Measurements from ENCODE around the gene FGF6. TPM values are rescaled to one million over a fixed set of nuclear protein-coding genes. Genes with fewer than 3 reads are reported as not detected.

Gene FGF6, protein sequence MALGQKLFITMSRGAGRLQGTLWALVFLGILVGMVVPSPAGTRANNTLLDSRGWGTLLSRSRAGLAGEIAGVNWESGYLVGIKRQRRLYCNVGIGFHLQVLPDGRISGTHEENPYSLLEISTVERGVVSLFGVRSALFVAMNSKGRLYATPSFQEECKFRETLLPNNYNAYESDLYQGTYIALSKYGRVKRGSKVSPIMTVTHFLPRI
- total RNA-seq (not detected), polyA plus RNA-seq (not detected)
- long read RNA-seq, donor 1: 0 reads
- long read RNA-seq, donor 2: 0 reads
- long read RNA-seq, donor 3: 0 reads
- long read RNA-seq, donor 4: 0 reads
- long read RNA-seq, donor 5: 0 reads

DNA sequence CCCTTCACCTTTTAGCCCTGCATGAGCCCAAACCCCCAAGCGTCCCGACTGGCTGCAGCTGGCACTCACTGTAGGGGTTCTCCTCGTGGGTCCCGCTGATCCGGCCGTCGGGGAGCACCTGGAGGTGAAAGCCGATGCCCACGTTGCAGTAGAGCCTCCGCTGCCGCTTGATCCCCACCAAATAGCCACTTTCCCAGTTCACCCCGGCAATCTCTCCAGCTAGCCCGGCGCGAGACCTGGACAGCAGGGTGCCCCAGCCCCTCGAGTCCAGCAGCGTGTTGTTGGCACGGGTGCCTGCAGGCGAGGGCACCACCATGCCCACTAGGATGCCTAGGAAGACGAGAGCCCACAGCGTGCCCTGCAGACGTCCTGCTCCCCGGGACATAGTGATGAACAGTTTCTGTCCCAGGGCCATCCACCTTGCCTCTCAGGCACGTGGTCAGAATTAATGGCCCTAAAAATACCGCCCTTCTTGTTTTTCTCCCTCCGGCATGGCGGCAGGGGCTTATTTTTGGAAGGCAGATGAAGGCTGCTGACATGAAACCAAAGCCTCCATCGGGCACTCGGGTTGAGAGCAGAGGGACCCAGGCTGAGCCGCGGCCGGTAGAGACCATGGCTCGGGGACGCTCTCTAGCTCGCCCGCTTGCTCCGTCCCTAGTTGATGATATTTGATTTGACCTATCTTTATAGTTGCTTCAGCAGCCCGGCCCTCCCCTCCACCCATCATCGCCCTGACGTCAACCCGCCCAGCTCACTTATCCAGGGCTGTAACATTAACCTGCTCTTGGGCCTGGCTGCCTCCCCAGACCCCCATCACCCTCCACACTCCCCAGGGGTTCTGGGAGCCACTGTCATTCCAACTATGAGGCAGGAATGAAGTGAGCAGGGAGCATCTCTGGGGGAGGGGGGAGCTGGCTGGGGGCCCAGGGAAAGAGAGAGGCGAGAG is at the start of gene FGF6:
Gene FGF6, minus strand, starts transcription at position 660 of the 946 bp plus-strand sequence. Its CDS starts 245 bp downstream, at position 415.
- Histone ChIP-seq H3K9me3 (ENCODE audit: control insufficient read depth in 4 of 4, insufficient read depth in 3 of 4, low read length in 3 of 4) (no peaks in the 10 kb centered on the region), H3K27me3 (ENCODE audit: control insufficient read depth in 3 of 3, insufficient read depth in 3 of 3, low read length in 2 of 3) (peaks cover 0 to 16% (median 0%) of the 10 kb centered on the region in 3 donors), H3K27ac (ENCODE audit: low read depth in 1 of 2, low read length in 1 of 2) (no peak within 1 kb of the TSS), H3K36me3 (ENCODE audit: control insufficient read depth in 4 of 4, insufficient read depth in 4 of 4, low read length in 4 of 4) (no peaks in the 10 kb centered on the region), H3K4me3 (no peak within 1 kb of the TSS), H3K9ac (ENCODE audit: insufficient read depth in 1 of 2, low read length in 2 of 2) (no peak within 1 kb of the TSS), H3K4me1 (ENCODE audit: control insufficient read depth in 5 of 5, insufficient read depth in 5 of 5, low read length in 5 of 5) (peaks cover 0 to 5% (median 0%) of the 10 kb centered on the region in 5 donors)
- 86 to 96% methylated on average over 42 of the region's 42 CpGs for WGBS, 2 donors
- TF ChIP-seq, protein P1, sequence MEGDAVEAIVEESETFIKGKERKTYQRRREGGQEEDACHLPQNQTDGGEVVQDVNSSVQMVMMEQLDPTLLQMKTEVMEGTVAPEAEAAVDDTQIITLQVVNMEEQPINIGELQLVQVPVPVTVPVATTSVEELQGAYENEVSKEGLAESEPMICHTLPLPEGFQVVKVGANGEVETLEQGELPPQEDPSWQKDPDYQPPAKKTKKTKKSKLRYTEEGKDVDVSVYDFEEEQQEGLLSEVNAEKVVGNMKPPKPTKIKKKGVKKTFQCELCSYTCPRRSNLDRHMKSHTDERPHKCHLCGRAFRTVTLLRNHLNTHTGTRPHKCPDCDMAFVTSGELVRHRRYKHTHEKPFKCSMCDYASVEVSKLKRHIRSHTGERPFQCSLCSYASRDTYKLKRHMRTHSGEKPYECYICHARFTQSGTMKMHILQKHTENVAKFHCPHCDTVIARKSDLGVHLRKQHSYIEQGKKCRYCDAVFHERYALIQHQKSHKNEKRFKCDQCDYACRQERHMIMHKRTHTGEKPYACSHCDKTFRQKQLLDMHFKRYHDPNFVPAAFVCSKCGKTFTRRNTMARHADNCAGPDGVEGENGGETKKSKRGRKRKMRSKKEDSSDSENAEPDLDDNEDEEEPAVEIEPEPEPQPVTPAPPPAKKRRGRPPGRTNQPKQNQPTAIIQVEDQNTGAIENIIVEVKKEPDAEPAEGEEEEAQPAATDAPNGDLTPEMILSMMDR (IDR thresholded peaks at IDR 0.05; ENCODE audit: control extremely low read depth, extremely low read depth): no peak
- ATAC-seq (ENCODE audit: insufficient read depth, low FRiP score): no peak
- DNase-seq: no peak

DNA sequence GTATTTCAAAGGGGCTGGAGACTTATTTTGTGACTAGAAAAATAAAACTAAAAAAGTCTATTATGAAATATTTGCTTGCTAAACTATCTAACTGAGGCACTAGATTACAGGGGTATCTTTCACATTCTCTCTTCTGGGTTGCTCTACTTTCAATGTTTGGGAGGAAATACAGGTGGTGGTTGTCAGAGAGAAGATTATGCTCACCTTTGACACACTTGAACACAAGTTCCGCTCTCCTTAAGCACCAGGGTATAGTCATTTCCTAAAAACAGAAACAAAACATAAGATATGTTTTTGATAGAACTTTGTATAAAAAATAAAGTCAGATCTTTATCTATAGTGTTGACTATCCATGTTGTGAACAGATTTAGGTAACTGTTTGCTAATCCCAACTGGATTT is 45.4 kb upstream of the FGF6 start:
- H3K9ac ChIP-seq (ENCODE audit: insufficient read depth in 1 of 2, low read length in 2 of 2): no peak overlapping the region

DNA sequence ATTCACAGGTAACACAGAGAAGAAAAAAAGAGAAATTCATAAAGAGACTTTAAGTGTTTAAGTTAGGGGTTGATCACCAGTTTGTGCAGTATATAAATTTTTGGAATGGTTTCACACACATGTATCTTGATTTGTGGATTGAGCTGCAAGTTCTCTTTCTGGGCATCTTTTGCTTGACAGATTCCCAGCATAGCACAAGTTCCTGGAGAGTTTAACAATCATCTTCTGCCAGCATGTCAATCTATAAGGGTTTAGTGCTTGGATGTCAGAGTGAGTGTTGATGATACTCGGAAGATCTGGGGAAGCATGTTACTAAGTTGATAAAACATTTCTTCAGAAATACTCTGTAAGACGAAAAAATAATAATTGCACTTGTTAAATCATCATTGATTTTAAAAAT is 43.9 kb upstream of the FGF6 start:
- H3K4me3 ChIP-seq: no peak overlapping the region
- WGBS, 2 donors: 92 to 96% methylated on average over 2 of the region's 2 CpGs
- no peak for ATAC-seq (ENCODE audit: insufficient read depth, low FRiP score)

More for the DNA sequence above, 45.4 kb upstream of the FGF6 start:
- H3K36me3 ChIP-seq (ENCODE audit: control insufficient read depth in 4 of 4, insufficient read depth in 4 of 4, low read length in 4 of 4): peaks cover 7 to 22% (median 13%) of the 10 kb centered on the region in 4 donors
- DNase-seq: no peak
- TF ChIP-seq, protein P1 (IDR thresholded peaks at IDR 0.05; ENCODE audit: control extremely low read depth, extremely low read depth): no peak
- ATAC-seq (ENCODE audit: insufficient read depth, low FRiP score): no peak
- no peak overlapping the region for H3K27ac ChIP-seq (ENCODE audit: low read depth in 1 of 2, low read length in 1 of 2)
- no peaks in the 10 kb centered on the region for H3K27me3 ChIP-seq (ENCODE audit: control insufficient read depth in 3 of 3, insufficient read depth in 3 of 3, low read length in 2 of 3)
- H3K4me1 ChIP-seq (ENCODE audit: control insufficient read depth in 5 of 5, insufficient read depth in 5 of 5, low read length in 5 of 5): no peaks in the 10 kb centered on the region
- H3K9me3 ChIP-seq (ENCODE audit: control insufficient read depth in 4 of 4, insufficient read depth in 3 of 4, low read length in 3 of 4): peaks cover 0 to 1% (median 0%) of the 10 kb centered on the region in 4 donors
- H3K4me3 ChIP-seq: no peak overlapping the region
- 97 to 98% methylated on average over 1 of the region's 1 CpG for WGBS, 2 donors

More for the DNA sequence above, 43.9 kb upstream of the FGF6 start:
- peaks cover 0 to 1% (median 0%) of the 10 kb centered on the region in 4 donors for H3K9me3 ChIP-seq (ENCODE audit: control insufficient read depth in 4 of 4, insufficient read depth in 3 of 4, low read length in 3 of 4)
- no peaks in the 10 kb centered on the region for H3K27me3 ChIP-seq (ENCODE audit: control insufficient read depth in 3 of 3, insufficient read depth in 3 of 3, low read length in 2 of 3)
- DNase-seq: no peak
- H3K4me1 ChIP-seq (ENCODE audit: control insufficient read depth in 5 of 5, insufficient read depth in 5 of 5, low read length in 5 of 5): no peaks in the 10 kb centered on the region
- H3K27ac ChIP-seq (ENCODE audit: low read depth in 1 of 2, low read length in 1 of 2): no peak overlapping the region
- TF ChIP-seq, protein P1 (IDR thresholded peaks at IDR 0.05; ENCODE audit: control extremely low read depth, extremely low read depth): no peak
- H3K9ac ChIP-seq (ENCODE audit: insufficient read depth in 1 of 2, low read length in 2 of 2): no peak overlapping the region
- peaks cover 7 to 21% (median 12%) of the 10 kb centered on the region in 4 donors for H3K36me3 ChIP-seq (ENCODE audit: control insufficient read depth in 4 of 4, insufficient read depth in 4 of 4, low read length in 4 of 4)
